ENCODE data around the gene FAM78A.
A peak's percentile ranks its signal among the peaks of the same experiment; 100 is the strongest.

The FAM78A gene

DNA sequence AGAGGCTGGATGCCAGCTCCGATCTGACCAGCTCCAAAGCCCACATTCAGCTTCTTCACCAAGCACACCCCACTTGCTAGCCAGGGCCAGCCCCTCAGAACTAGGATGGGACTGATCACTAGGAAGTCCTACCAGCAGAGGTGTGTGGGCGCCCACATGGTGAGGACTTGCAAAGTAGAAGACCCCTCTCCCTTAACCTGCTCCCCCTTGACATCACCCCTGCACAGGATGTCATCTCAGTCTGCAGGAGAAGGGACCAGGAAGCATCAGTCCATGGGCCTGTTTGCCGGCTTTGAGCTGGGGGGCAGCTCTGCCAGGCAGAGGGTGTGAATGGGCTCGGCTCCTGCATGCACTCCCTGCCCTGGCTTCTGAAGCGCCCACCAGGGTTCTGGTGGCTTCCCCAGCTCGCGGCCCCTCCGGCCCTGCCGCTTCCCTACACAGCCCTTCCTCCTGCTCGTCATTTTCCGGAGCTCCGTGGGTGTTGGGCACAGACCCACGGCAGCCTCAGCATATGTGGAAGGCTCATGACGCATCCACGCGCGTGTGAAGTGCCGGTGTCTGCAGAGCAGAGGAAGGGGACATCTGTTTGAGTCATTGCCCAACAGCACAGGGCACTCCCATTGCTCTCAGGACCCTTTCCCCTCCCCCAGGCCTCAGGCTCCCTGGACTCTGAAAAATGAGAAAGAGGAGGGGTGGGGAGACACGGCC is 3.7 kb upstream of the FAM78A start:
- peak in 1 of 3 donors; percentile 59 for DNase-seq
- peaks cover 0 to 19% (median 11%) of the 10 kb centered on the region in 5 experiments for H3K27me3 ChIP-seq (replicated peaks in 2 of 5; ENCODE audit: control insufficient read depth in 4 of 5, insufficient read depth in 5 of 5, low read length in 4 of 5)
- H3K9me3 ChIP-seq (ENCODE audit: control extremely low read depth in 1 of 5, control insufficient read depth in 4 of 5, insufficient read depth in 2 of 5, low read depth in 1 of 5, low read length in 4 of 5), result no peaks in the 10 kb centered on the region
- CTCF ChIA-PET, result interaction anchor here (0.9 to 1.5 kb wide), 3 partner anchors 12 to 45 kb away, joined by 3 read pairs; no protein-coding TSS in a partner anchor
- no peak overlapping the region for H3K27ac ChIP-seq (ENCODE audit: insufficient read depth in 1 of 2, low read depth in 1 of 2, low read length in 2 of 2, poor library complexity in 1 of 2, severe bottlenecking in 2 of 2)
- no peaks in the 10 kb centered on the region for H3K36me3 ChIP-seq (ENCODE audit: control insufficient read depth in 4 of 4, insufficient read depth in 4 of 4, low read length in 3 of 4)
- H3K4me3 ChIP-seq (ENCODE audit: control insufficient read depth in 1 of 7, extremely low read depth in 1 of 7, insufficient read depth in 4 of 7, low read depth in 2 of 7, low read length in 6 of 7), result no peak overlapping the region
- WGBS (ENCODE audit: insufficient coverage), result 86% methylated on average over 15 of the region's 19 CpGs
- POLR2A ChIA-PET, result interaction anchor here (0.6 to 1.5 kb wide), 2 partner anchors 8 to 161 kb away, joined by 3 to 4 read pairs; no protein-coding TSS in a partner anchor
- H3K4me1 ChIP-seq (ENCODE audit: control extremely low read depth in 1 of 4, control insufficient read depth in 4 of 4, insufficient read depth in 4 of 4, low read length in 3 of 4), result peaks cover 0 to 31% (median 26%) of the 10 kb centered on the region in 4 experiments

- 95% methylated on average over 10 of the region's 11 CpGs for WGBS (ENCODE audit: insufficient coverage)
- no peak for DNase-seq
- POLR2A ChIA-PET, result interaction anchor here (0.5 to 1.5 kb wide), 3 partner anchors 9 to 162 kb away, joined by 3 to 4 read pairs (median 3); no protein-coding TSS in a partner anchor
- H3K27ac ChIP-seq (ENCODE audit: insufficient read depth in 1 of 2, low read depth in 1 of 2, low read length in 2 of 2, poor library complexity in 1 of 2, severe bottlenecking in 2 of 2), result no peak overlapping the region
- peaks cover 0 to 38% (median 32%) of the 10 kb centered on the region in 4 experiments for H3K4me1 ChIP-seq (ENCODE audit: control extremely low read depth in 1 of 4, control insufficient read depth in 4 of 4, insufficient read depth in 4 of 4, low read length in 3 of 4)
- no peak overlapping the region for H3K4me3 ChIP-seq (ENCODE audit: control insufficient read depth in 1 of 7, extremely low read depth in 1 of 7, insufficient read depth in 4 of 7, low read depth in 2 of 7, low read length in 6 of 7)
- H3K27me3 ChIP-seq (replicated peaks in 2 of 5; ENCODE audit: control insufficient read depth in 4 of 5, insufficient read depth in 5 of 5, low read length in 4 of 5), result peaks cover 0 to 19% (median 11%) of the 10 kb centered on the region in 5 experiments
- peaks cover 0 to under 1% (median 0%) of the 10 kb centered on the region in 4 experiments for H3K36me3 ChIP-seq (ENCODE audit: control insufficient read depth in 4 of 4, insufficient read depth in 4 of 4, low read length in 3 of 4)
- H3K9me3 ChIP-seq (ENCODE audit: control extremely low read depth in 1 of 5, control insufficient read depth in 4 of 5, insufficient read depth in 2 of 5, low read depth in 1 of 5, low read length in 4 of 5), result no peaks in the 10 kb centered on the region
- CTCF ChIA-PET, result interaction anchor here (0.9 to 1.5 kb wide), 6 partner anchors 10 to 44 kb away, joined by 3 to 4 read pairs (median 3); no protein-coding TSS in a partner anchor
Measured at GRCh38 chr9:131279196-131279862, 3.0 kb upstream of the FAM78A start.

DNA sequence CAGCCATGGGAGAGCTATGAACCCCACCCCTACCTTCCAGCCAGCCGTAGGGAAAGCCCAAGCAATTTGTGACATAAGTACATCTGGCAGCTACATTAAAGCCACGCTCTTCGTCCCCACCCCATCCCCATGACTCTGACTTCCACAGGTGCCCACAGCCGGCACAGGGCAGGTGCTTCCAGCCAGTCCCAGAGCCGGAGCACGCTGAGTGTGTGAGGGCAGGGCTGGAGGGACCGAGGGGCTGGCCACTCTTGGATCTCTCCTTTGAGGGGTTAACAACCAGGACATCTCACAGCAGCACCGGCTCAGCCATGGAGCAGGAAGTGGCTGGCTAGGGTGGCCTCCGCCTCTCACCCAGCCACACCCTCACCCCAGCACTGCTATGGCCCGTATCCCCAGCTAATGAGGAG is 2.4 kb upstream of the FAM78A start:
- WGBS (ENCODE audit: insufficient coverage), result 37% methylated on average over 6 of the region's 10 CpGs
- Histone ChIP-seq H3K36me3 (ENCODE audit: control insufficient read depth in 4 of 4, insufficient read depth in 4 of 4, low read length in 3 of 4) (peaks cover 0 to 3% (median 0%) of the 10 kb centered on the region in 4 experiments), H3K27ac (ENCODE audit: insufficient read depth in 1 of 2, low read depth in 1 of 2, low read length in 2 of 2, poor library complexity in 1 of 2, severe bottlenecking in 2 of 2) (no peak overlapping the region), H3K27me3 (replicated peaks in 2 of 5; ENCODE audit: control insufficient read depth in 4 of 5, insufficient read depth in 5 of 5, low read length in 4 of 5) (peaks cover 0 to 19% (median 11%) of the 10 kb centered on the region in 5 experiments), H3K4me3 (ENCODE audit: control insufficient read depth in 1 of 7, extremely low read depth in 1 of 7, insufficient read depth in 4 of 7, low read depth in 2 of 7, low read length in 6 of 7) (peak overlapping the region in 3 of 7 experiments; percentile 26 to 97 (median 92)), H3K9me3 (ENCODE audit: control extremely low read depth in 1 of 5, control insufficient read depth in 4 of 5, insufficient read depth in 2 of 5, low read depth in 1 of 5, low read length in 4 of 5) (no peaks in the 10 kb centered on the region), H3K4me1 (ENCODE audit: control extremely low read depth in 1 of 4, control insufficient read depth in 4 of 4, insufficient read depth in 4 of 4, low read length in 3 of 4) (peaks cover 0 to 44% (median 38%) of the 10 kb centered on the region in 4 experiments)
- ChIA-PET POLR2A (interaction anchor here (0.5 to 1.1 kb wide), 2 partner anchors 27 to 59 kb away, joined by 3 read pairs; no protein-coding TSS in a partner anchor), CTCF (interaction anchor here (0.9 to 1.5 kb wide), 4 partner anchors 9 to 26 kb away, joined by 3 to 4 read pairs (median 3); no protein-coding TSS in a partner anchor)
- DNase-seq, result peak in 1 of 3 donors; percentile 51

DNA sequence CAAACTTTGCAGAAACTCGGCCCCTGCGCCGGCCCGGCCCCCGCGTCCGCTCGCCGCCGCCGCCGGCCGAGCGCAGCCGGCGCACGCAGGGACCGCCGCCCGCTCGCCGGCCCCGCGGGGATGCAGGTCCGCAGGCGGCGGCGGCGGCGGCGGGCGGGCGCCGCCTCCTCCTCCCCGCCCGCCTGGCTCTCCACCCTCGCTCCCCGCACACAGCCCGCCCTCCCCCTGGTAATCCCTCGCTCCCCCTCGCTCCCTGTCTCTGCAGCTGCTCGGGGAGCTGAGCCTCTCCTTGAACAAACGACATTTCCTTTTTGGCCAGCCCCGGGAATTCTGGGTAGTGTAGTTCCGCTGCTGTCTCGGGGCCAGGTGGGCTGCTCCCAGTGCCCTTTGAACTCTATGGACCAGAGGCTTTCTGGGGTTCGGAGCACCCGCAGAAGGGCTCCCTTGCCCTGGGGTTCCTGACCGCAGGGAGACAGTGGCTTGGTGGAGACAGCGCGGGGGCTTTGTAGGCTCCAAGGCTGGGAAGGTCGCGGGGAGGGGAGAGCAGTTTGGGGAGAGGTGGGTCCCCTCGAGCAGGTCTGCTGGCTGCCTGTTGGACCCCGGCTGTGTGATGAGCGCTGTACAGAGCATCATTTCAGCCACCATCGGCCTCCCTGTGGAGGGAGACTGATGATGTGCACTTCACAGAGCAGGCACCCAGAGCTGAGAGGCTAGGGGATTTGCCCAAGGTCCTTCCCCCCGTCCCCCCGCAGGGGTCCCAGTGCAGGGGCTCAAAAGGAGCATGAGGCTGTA is 1.8 kb upstream of the FAM78A start:
- H3K27ac ChIP-seq (ENCODE audit: insufficient read depth in 1 of 2, low read depth in 1 of 2, low read length in 2 of 2, poor library complexity in 1 of 2, severe bottlenecking in 2 of 2), result no peak overlapping the region
- H3K4me1 ChIP-seq (ENCODE audit: control extremely low read depth in 1 of 4, control insufficient read depth in 4 of 4, insufficient read depth in 4 of 4, low read length in 3 of 4), result peaks cover 4 to 49% (median 44%) of the 10 kb centered on the region in 4 experiments
- no peaks in the 10 kb centered on the region for H3K9me3 ChIP-seq (ENCODE audit: control extremely low read depth in 1 of 5, control insufficient read depth in 4 of 5, insufficient read depth in 2 of 5, low read depth in 1 of 5, low read length in 4 of 5)
- H3K36me3 ChIP-seq (ENCODE audit: control insufficient read depth in 4 of 4, insufficient read depth in 4 of 4, low read length in 3 of 4), result peaks cover 0 to 9% (median 0%) of the 10 kb centered on the region in 4 experiments
- peak; percentile 80 to 88 (median 84) for DNase-seq
- WGBS (ENCODE audit: insufficient coverage), result 9% methylated on average over 56 of the region's 59 CpGs
- H3K27me3 ChIP-seq (replicated peaks in 2 of 5; ENCODE audit: control insufficient read depth in 4 of 5, insufficient read depth in 5 of 5, low read length in 4 of 5), result peaks cover 0 to 17% (median 11%) of the 10 kb centered on the region in 5 experiments
- H3K4me3 ChIP-seq (ENCODE audit: control insufficient read depth in 1 of 7, extremely low read depth in 1 of 7, insufficient read depth in 4 of 7, low read depth in 2 of 7, low read length in 6 of 7), result peak overlapping the region; percentile 15 to 97 (median 92)
- ChIA-PET CTCF (interaction anchor here (1.1 to 1.5 kb wide), 3 partner anchors 9 to 25 kb away, joined by 3 to 4 read pairs (median 3); no protein-coding TSS in a partner anchor), POLR2A (interaction anchor here (0.7 to 1.1 kb wide), 2 partner anchors 26 to 71 kb away, joined by 3 read pairs; no protein-coding TSS in a partner anchor)

DNA sequence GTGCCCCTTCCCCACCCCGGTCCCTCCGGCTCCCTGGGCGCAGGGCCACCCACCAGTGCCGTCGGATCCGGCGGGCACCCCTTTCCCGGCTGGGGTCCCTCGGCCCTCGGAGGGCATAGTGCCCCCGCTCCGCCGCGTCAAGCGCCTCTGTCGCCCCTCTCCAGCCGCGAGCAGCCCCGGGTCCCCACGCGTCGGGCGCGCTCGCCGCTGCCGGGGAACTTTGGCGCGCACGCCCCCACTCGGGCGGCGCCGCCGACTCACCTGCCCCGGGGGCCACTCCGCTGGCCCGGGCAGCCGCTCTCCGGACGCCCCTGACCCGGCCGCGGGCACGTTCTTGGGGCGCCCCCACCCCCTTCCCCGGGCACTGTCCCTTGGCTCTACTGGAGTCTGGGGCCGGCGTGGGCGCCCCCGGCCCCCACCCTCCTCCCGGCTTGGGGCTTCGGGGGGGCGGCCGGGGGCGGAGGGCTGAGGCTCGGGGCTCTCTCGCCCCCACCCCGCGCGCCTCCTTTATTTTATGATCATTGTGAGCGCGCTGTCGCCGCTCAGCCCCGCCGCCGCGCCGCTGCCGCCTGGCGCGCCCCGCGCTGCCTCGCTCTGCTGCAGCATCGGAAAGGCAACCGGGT is 1.1 kb upstream of the FAM78A start:
- Histone ChIP-seq H3K27ac (ENCODE audit: insufficient read depth in 1 of 2, low read depth in 1 of 2, low read length in 2 of 2, poor library complexity in 1 of 2, severe bottlenecking in 2 of 2) (peak overlapping the region in 1 of 2 experiments; percentile 68), H3K36me3 (ENCODE audit: control insufficient read depth in 4 of 4, insufficient read depth in 4 of 4, low read length in 3 of 4) (peaks cover 0 to 12% (median under 1%) of the 10 kb centered on the region in 4 experiments), H3K4me3 (ENCODE audit: control insufficient read depth in 1 of 7, extremely low read depth in 1 of 7, insufficient read depth in 4 of 7, low read depth in 2 of 7, low read length in 6 of 7) (peak overlapping the region; percentile 66 to 97 (median 92)), H3K9me3 (ENCODE audit: control extremely low read depth in 1 of 5, control insufficient read depth in 4 of 5, insufficient read depth in 2 of 5, low read depth in 1 of 5, low read length in 4 of 5) (no peaks in the 10 kb centered on the region), H3K27me3 (replicated peaks in 2 of 5; ENCODE audit: control insufficient read depth in 4 of 5, insufficient read depth in 5 of 5, low read length in 4 of 5) (peaks cover 0 to 16% (median 11%) of the 10 kb centered on the region in 5 experiments), H3K4me1 (ENCODE audit: control extremely low read depth in 1 of 4, control insufficient read depth in 4 of 4, insufficient read depth in 4 of 4, low read length in 3 of 4) (peaks cover 7 to 50% (median 45%) of the 10 kb centered on the region in 4 experiments)
- POLR2A ChIA-PET, result interaction anchor here (0.7 to 1.1 kb wide), 2 partner anchors 25 to 70 kb away, joined by 3 read pairs; no protein-coding TSS in a partner anchor
- peak in 1 of 3 donors; percentile 51 for DNase-seq
- CTCF ChIA-PET, result interaction anchor here (1.5 kb wide), 1 partner anchor 13 kb away, joined by 3 read pairs; no protein-coding TSS in a partner anchor
- WGBS (ENCODE audit: insufficient coverage), result 0% methylated on average over 63 of the region's 78 CpGs

GRCh38 chr9:131276891-131277286 is 579 bp upstream of the FAM78A start:
- CTCF ChIA-PET, result interaction anchor here (1.0 to 12.1 kb wide), 2 partner anchors 21 to 101 kb away, joined by 3 to 155 read pairs; no protein-coding TSS in a partner anchor
- Histone ChIP-seq H3K9me3 (ENCODE audit: control extremely low read depth in 1 of 5, control insufficient read depth in 4 of 5, insufficient read depth in 2 of 5, low read depth in 1 of 5, low read length in 4 of 5) (no peaks in the 10 kb centered on the region), H3K4me3 (ENCODE audit: control insufficient read depth in 1 of 7, extremely low read depth in 1 of 7, insufficient read depth in 4 of 7, low read depth in 2 of 7, low read length in 6 of 7) (peak overlapping the region; percentile 66 to 97 (median 92)), H3K36me3 (ENCODE audit: control insufficient read depth in 4 of 4, insufficient read depth in 4 of 4, low read length in 3 of 4) (peaks cover 0 to 14% (median under 1%) of the 10 kb centered on the region in 4 experiments), H3K27me3 (replicated peaks in 2 of 5; ENCODE audit: control insufficient read depth in 4 of 5, insufficient read depth in 5 of 5, low read length in 4 of 5) (peaks cover 0 to 11% (median 6%) of the 10 kb centered on the region in 5 experiments), H3K4me1 (ENCODE audit: control extremely low read depth in 1 of 4, control insufficient read depth in 4 of 4, insufficient read depth in 4 of 4, low read length in 3 of 4) (peaks cover 9 to 52% (median 47%) of the 10 kb centered on the region in 4 experiments), H3K27ac (ENCODE audit: insufficient read depth in 1 of 2, low read depth in 1 of 2, low read length in 2 of 2, poor library complexity in 1 of 2, severe bottlenecking in 2 of 2) (peak overlapping the region in 1 of 2 experiments; percentile 96)
- DNase-seq, result peak in 1 of 3 donors; percentile 56
- WGBS (ENCODE audit: insufficient coverage), result 0% methylated on average over 37 of the region's 60 CpGs
- POLR2A ChIA-PET, result interaction anchor here (3.9 kb wide), 1 partner anchor 21 kb away, joined by 33 read pairs; no protein-coding TSS in a partner anchor
